NT2/D1 (cell line): Measurements from ENCODE around the gene FGG.

Experiments used
- SUZ12 ChIP-seq: IDR thresholded peaks from 2 replicates; pipeline ENCODE4 v1.6.1; 2011; ENCODE audit not compliant: insufficient read length, insufficient read depth; ENCODE audit errors: extremely low read depth
- YY1 ChIP-seq: IDR thresholded peaks from 2 replicates; pipeline ENCODE4 v1.6.1; 2011; ENCODE audit not compliant: insufficient read length, insufficient read depth
- ZNF274 ChIP-seq: IDR thresholded peaks from 2 replicates; pipeline ENCODE4 v1.6.1; 2011; ENCODE audit warnings: mild to moderate bottlenecking, low read depth, low read length

GRCh38 chr4:154559141-154559493, 53.3 kb downstream of the FGG start:
- TF ChIP-seq SUZ12 = no peak
- TF ChIP-seq YY1 = no peak
- no peak for TF ChIP-seq ZNF274
